Peyer's patch (tissue), 4 donors: ENCODE results near the gene TMCC1. TPM values are rescaled to one million over a fixed set of nuclear protein-coding genes. Genes with fewer than 3 reads are reported as not detected.
A peak's percentile ranks its signal among the peaks of the same experiment; 100 is the strongest.
"Not testable (repeated sequence)": the region's sequence is repeated elsewhere in the genome, so short reads cannot be mapped to it uniquely, and the experiment has no call there.

Experiments used
- DNase-seq, 3 donors: peaks; one replicate each; pipeline ENCODE4 v3.0.0-alpha.2; 2017 to 2019
- H3K27ac ChIP-seq, 4 donors: fragments of 200-600 bp; sonication (generic); one replicate each; pipeline ENCODE4 v1.5.1; 2016 to 2019
- H3K27me3 ChIP-seq, 2 donors: fragments of 200-600 bp; sonication (generic); one replicate each; pipeline ENCODE4 v1.5.1; 2019
- H3K36me3 ChIP-seq, 3 donors: fragments of 200-600 bp; sonication (generic); one replicate each; pipeline ENCODE4 v1.5.1; 2016 to 2019
- H3K4me1 ChIP-seq, 4 donors: fragments of 200-600 bp; sonication (generic); one replicate each; pipeline ENCODE4 v1.5.1; 2016 to 2019
- H3K4me3 ChIP-seq, 4 donors: fragments of 200-600 bp; sonication (generic); 1 replicate in 3 of 4; 2 replicates in 1 of 4; pipeline ENCODE4 v1.5.1; 2016 to 2019; ENCODE audit warnings: mild to moderate bottlenecking in 1 of 4
- H3K9me3 ChIP-seq, 4 donors: fragments of 200-600 bp; sonication (generic); one replicate each; pipeline ENCODE4 v1.5.1; 2016 to 2019; ENCODE audit warnings: mild to moderate bottlenecking in 1 of 4
- CTCF ChIP-seq, 6 experiments: fragments of 450-650 bp in 4 of 6; fragments of 200-600 bp in 2 of 6; sonication (generic) in 1 of 6; IDR thresholded peaks; one replicate each; pipeline ENCODE4 v1.5.1; 2017 to 2019; ENCODE audit warnings: antibody characterized with exemption in 6 of 6, mild to moderate bottlenecking in 3 of 6, moderate library complexity in 1 of 6
- POLR2A ChIP-seq, 2 donors: fragments of 450-650 bp; IDR thresholded peaks; one replicate each; pipeline ENCODE4 v1.5.1; 2017; ENCODE audit warnings: antibody characterized with exemption in 2 of 2, mild to moderate bottlenecking in 2 of 2, moderate library complexity in 2 of 2
- total RNA-seq, 4 donors: library from RNA; depleted of rRNA; stranded (reverse); fragments of >200 nt; gene quantifications; one replicate each; pipeline ENCODE4 v1.1.0, GENCODE V29; 2016

The TMCC1 gene
- total RNA-seq, 4 donors from 2014 or later: 12.9 to 33.1 (median 23.7) TPM

GRCh38 chr3:129686941-129687340 lies 206.6 kb downstream of the TMCC1 start:
- TF ChIP-seq POLR2A (IDR thresholded peaks at IDR 0.05) (no peak), CTCF (IDR thresholded peaks at IDR 0.05) (no peak)
- no peak overlapping the region for H3K27ac ChIP-seq
- no peak for DNase-seq

GRCh38 chr3:129684270-129684669 lies 209.2 kb downstream of the TMCC1 start:
- Histone ChIP-seq H3K27ac (no peak overlapping the region), H3K4me3 (no peak overlapping the region), H3K27me3 (no peaks in the 10 kb centered on the region), H3K36me3 (no peaks in the 10 kb centered on the region), H3K9me3 (no peaks in the 10 kb centered on the region), H3K4me1 (no peaks in the 10 kb centered on the region)
- TF ChIP-seq POLR2A (IDR thresholded peaks at IDR 0.05) (no peak), CTCF (IDR thresholded peaks at IDR 0.05) (no peak)
- no peak for DNase-seq

More at GRCh38 chr3:129686941-129687340, 206.6 kb downstream of the TMCC1 start:
- no peaks in the 10 kb centered on the region for H3K4me1 ChIP-seq
- no peak overlapping the region for H3K4me3 ChIP-seq
- H3K9me3 ChIP-seq: no peaks in the 10 kb centered on the region
- H3K27me3 ChIP-seq: no peaks in the 10 kb centered on the region
- H3K36me3 ChIP-seq: no peaks in the 10 kb centered on the region

- DNase-seq: no peak
- Histone ChIP-seq H3K27me3 (no peaks in the 10 kb centered on the region), H3K36me3 (no peaks in the 10 kb centered on the region), H3K4me1 (no peaks in the 10 kb centered on the region), H3K9me3 (no peaks in the 10 kb centered on the region), H3K4me3 (no peak overlapping the region), H3K27ac (no peak overlapping the region)
- TF ChIP-seq CTCF (IDR thresholded peaks at IDR 0.05) (no peak), POLR2A (IDR thresholded peaks at IDR 0.05) (no peak)
Measured at GRCh38 chr3:129683201-129683600, 210.3 kb downstream of the TMCC1 start.

GRCh38 chr3:129676985-129677384 lies 216.5 kb downstream of the TMCC1 start:
- no peak for DNase-seq
- peaks cover 0 to 7% (median 0%) of the 10 kb centered on the region in 4 donors for H3K4me1 ChIP-seq
- H3K9me3 ChIP-seq: no peaks in the 10 kb centered on the region
- H3K27ac ChIP-seq: no peak overlapping the region
- no peak overlapping the region for H3K4me3 ChIP-seq
- no peaks in the 10 kb centered on the region for H3K36me3 ChIP-seq
- H3K27me3 ChIP-seq: no peaks in the 10 kb centered on the region
- TF ChIP-seq POLR2A (IDR thresholded peaks at IDR 0.05) (no peak), CTCF (IDR thresholded peaks at IDR 0.05) (no peak)

GRCh38 chr3:129674798-129675123 lies 218.8 kb downstream of the TMCC1 start:
- not testable (repeated sequence) for H3K4me1 ChIP-seq, DNase-seq, H3K27me3 ChIP-seq, H3K9me3 ChIP-seq
- H3K36me3 ChIP-seq: peaks cover 0 to 14% (median 0%) of the 10 kb centered on the region in 3 donors
- peak overlapping the region in 1 of 4 donors; percentile 11 for H3K4me3 ChIP-seq
- peak overlapping the region in 2 of 4 donors; percentile 40 to 56 for H3K27ac ChIP-seq

GRCh38 chr3:129673897-129674797 lies 219.4 kb downstream of the TMCC1 start:
- no peak for DNase-seq
- Histone ChIP-seq H3K4me3 (peak overlapping the region in 1 of 4 donors; percentile 11), H3K27me3 (no peaks in the 10 kb centered on the region), H3K9me3 (no peaks in the 10 kb centered on the region), H3K27ac (peak overlapping the region in 3 of 4 donors; percentile 15 to 56 (median 40)), H3K4me1 (peaks cover 0 to 7% (median 0%) of the 10 kb centered on the region in 4 donors), H3K36me3 (peaks cover 0 to 14% (median 0%) of the 10 kb centered on the region in 3 donors)
- TF ChIP-seq POLR2A (IDR thresholded peaks at IDR 0.05): no peak
- TF ChIP-seq CTCF (IDR thresholded peaks at IDR 0.05): no peak
